Transverse colon (tissue), 4 donors: ENCODE results near the gene SCG5. TPM values are rescaled to one million over a fixed set of nuclear protein-coding genes. Genes with fewer than 3 reads are reported as not detected.

Experiments
- DNase-seq: peaks from one replicate; pipeline ENCODE4 v3.0.0-alpha.2; 2019
- H3K27ac ChIP-seq, 4 donors: fragments of 200-600 bp; sonication (generic); 2 replicates each; pipeline ENCODE4 v1.5.1; 2016 to 2018; ENCODE audit warnings: inconsistent platforms in 4 of 4
- H3K27me3 ChIP-seq: fragments of 200-600 bp; sonication (generic); 2 replicates; pipeline ENCODE4 v1.5.1; 2017; ENCODE audit warnings: inconsistent platforms
- H3K36me3 ChIP-seq, 4 donors: fragments of 200-600 bp; sonication (generic); 2 replicates each; pipeline ENCODE4 v1.5.1; 2017 to 2019; ENCODE audit warnings: inconsistent platforms in 4 of 4
- H3K4me1 ChIP-seq, 4 donors: fragments of 200-600 bp; sonication (generic); 2 replicates each; pipeline ENCODE4 v1.5.1; 2017 to 2020; ENCODE audit warnings: inconsistent platforms in 4 of 4
- H3K4me3 ChIP-seq, 4 donors: fragments of 200-600 bp; sonication (generic); 1 replicate in 1 of 4; 2 replicates in 3 of 4; pipeline versions ENCODE4 v1.5.1 to v1.6.1; 2017 to 2019; ENCODE audit warnings: inconsistent platforms in 4 of 4
- H3K9me3 ChIP-seq, 2 donors: fragments of 200-600 bp; sonication (generic); 2 replicates each; pipeline ENCODE4 v1.5.1; 2017 to 2019; ENCODE audit warnings: inconsistent platforms in 2 of 2
- CTCF ChIP-seq, 5 experiments: fragments of 200-600 bp in 3 of 5; fragments of 450-650 bp in 2 of 5; sonication (generic) in 3 of 5; IDR thresholded peaks; 1 replicate in 2 of 5; 2 replicates in 3 of 5; pipeline ENCODE4 v1.5.1; 2016 to 2017; ENCODE audit warnings: antibody characterized with exemption in 5 of 5, inconsistent platforms in 3 of 5, mild to moderate bottlenecking in 2 of 5, moderate library complexity in 1 of 5
- EP300 ChIP-seq: sonication (generic); formaldehyde crosslinking; IDR thresholded peaks from one replicate; pipeline ENCODE4 v1.6.1; 2017; ENCODE audit warnings: antibody characterized with exemption, low read depth
- POLR2A ChIP-seq: fragments of 450-650 bp; IDR thresholded peaks from one replicate; pipeline ENCODE4 v1.6.1; 2016; ENCODE audit warnings: antibody characterized with exemption, mild to moderate bottlenecking, moderate library complexity
- POLR2AphosphoS5 ChIP-seq, 3 donors: sonication (generic); formaldehyde crosslinking; IDR thresholded peaks; one replicate each; pipeline ENCODE4 v1.6.1; 2016; ENCODE audit warnings: antibody characterized with exemption in 3 of 3
- WGBS, 2 donors: methylation state at CpG; one replicate each; pipeline ENCODE4 v1.1.5; 2018; ENCODE audit warnings: low coverage in 1 of 2; 5-methylcytosine and 5-hydroxymethylcytosine counted together
- in situ Hi-C, 4 donors: fragments of 200-750 bp; cut with MboI; loops; one replicate each; pipeline versions ENCODE4 v1.15.0 to v1.15.1; 2017; ENCODE audit warnings: low sequenced_read_pairs in 3 of 4, low pct_ligation_motif_present in 1 of 4, low pct_unique_long_range_greater_than_20kb in 1 of 4
- intact Hi-C: fragments of 100-400 bp; cut with DNase I; formaldehyde crosslinking; loops from one replicate; pipeline ENCODE4 v1.15.1; 2023; ENCODE audit warnings: low total_unique reads
- total RNA-seq, 4 donors: library from RNA; depleted of rRNA; stranded (reverse); fragments of >200 nt; gene quantifications; one replicate each; pipeline ENCODE4 v1.1.0, GENCODE V29; 2016

Gene SCG5
- total RNA-seq, 4 donors from 2014 or later = 1.6 to 5.2 TPM; not detected in 2

GRCh38 chr15:32675466-32675865 is 34.0 kb downstream of the SCG5 start:
- TF ChIP-seq POLR2A (no peak), POLR2AphosphoS5 (IDR thresholded peaks at IDR 0.05) (no peak), EP300 (no peak), CTCF (IDR thresholded peaks at IDR 0.05) (no peak)
- H3K9me3 ChIP-seq = no peaks in the 10 kb centered on the region
- intact Hi-C loops (no loop called here), in situ Hi-C loops (loop anchor here in 1 of 4 donors (25.0 kb wide), 1 partner anchor 112 kb away; no protein-coding TSS in a partner anchor)
- peaks cover 0 to 14% (median 0%) of the 10 kb centered on the region in 4 donors for H3K4me1 ChIP-seq
- no peak overlapping the region for H3K4me3 ChIP-seq
- no peak overlapping the region for H3K27ac ChIP-seq
- DNase-seq = no peak
- H3K27me3 ChIP-seq = no peaks in the 10 kb centered on the region
- H3K36me3 ChIP-seq = no peaks in the 10 kb centered on the region
- 60 to 66% methylated on average over 6 of the region's 6 CpGs for WGBS, 2 donors

GRCh38 chr15:32676169-32676568 is 34.7 kb downstream of the SCG5 start:
- intact Hi-C loops (no loop called here), in situ Hi-C loops (loop anchor here in 1 of 4 donors (25.0 kb wide), 1 partner anchor 111 kb away; no protein-coding TSS in a partner anchor)
- H3K4me1 ChIP-seq = peaks cover 0 to 14% (median 0%) of the 10 kb centered on the region in 4 donors
- TF ChIP-seq EP300 (no peak), POLR2A (no peak), CTCF (IDR thresholded peaks at IDR 0.05) (no peak), POLR2AphosphoS5 (IDR thresholded peaks at IDR 0.05) (no peak)
- DNase-seq = no peak
- no peaks in the 10 kb centered on the region for H3K36me3 ChIP-seq
- H3K27me3 ChIP-seq = no peaks in the 10 kb centered on the region
- H3K4me3 ChIP-seq = no peak overlapping the region
- no peak overlapping the region for H3K27ac ChIP-seq
- 50 to 59% methylated on average over 2 of the region's 2 CpGs for WGBS, 2 donors
- no peaks in the 10 kb centered on the region for H3K9me3 ChIP-seq

GRCh38 chr15:32677238-32677750 is 35.8 kb downstream of the SCG5 start:
- Histone ChIP-seq H3K27me3 (no peaks in the 10 kb centered on the region), H3K36me3 (no peaks in the 10 kb centered on the region), H3K27ac (peak overlapping the region in 1 of 4 donors; percentile 33), H3K4me3 (no peak overlapping the region), H3K4me1 (peaks cover 0 to 14% (median 1%) of the 10 kb centered on the region in 4 donors), H3K9me3 (no peaks in the 10 kb centered on the region)
- in situ Hi-C loops = loop anchor here in 1 of 4 donors (25.0 kb wide), 1 partner anchor 110 kb away; no protein-coding TSS in a partner anchor
- no peak for TF ChIP-seq EP300
- no peak for TF ChIP-seq CTCF (IDR thresholded peaks at IDR 0.05)
- TF ChIP-seq POLR2AphosphoS5 (IDR thresholded peaks at IDR 0.05) = no peak
- no peak for TF ChIP-seq POLR2A
- intact Hi-C loops = no loop called here
- no peak for DNase-seq
- WGBS, 2 donors = 51 to 55% methylated on average over 5 of the region's 5 CpGs

GRCh38 chr15:32679298-32679690 is 37.8 kb downstream of the SCG5 start:
- TF ChIP-seq EP300 (no peak), POLR2AphosphoS5 (IDR thresholded peaks at IDR 0.05) (no peak), POLR2A (no peak), CTCF (IDR thresholded peaks at IDR 0.05) (no peak)
- in situ Hi-C loops (loop anchor here in 1 of 4 donors (25.0 kb wide), 1 partner anchor 108 kb away; no protein-coding TSS in a partner anchor), intact Hi-C loops (no loop called here)
- H3K36me3 ChIP-seq = no peaks in the 10 kb centered on the region
- H3K27ac ChIP-seq = no peak overlapping the region
- H3K4me3 ChIP-seq = no peak overlapping the region
- peaks cover 0 to 14% (median 1%) of the 10 kb centered on the region in 4 donors for H3K4me1 ChIP-seq
- H3K27me3 ChIP-seq = no peaks in the 10 kb centered on the region
- WGBS, 2 donors = 97 to 99% methylated on average over 4 of the region's 4 CpGs
- no peak for DNase-seq
- no peaks in the 10 kb centered on the region for H3K9me3 ChIP-seq
